ENCODE results near the gene NDUFS2. TPM values are rescaled to one million over a fixed set of nuclear protein-coding genes. Genes with fewer than 3 reads are reported as not detected.

The NDUFS2 gene
- total and polyA plus RNA-seq, 9 of the 15 experiments (the other 6 are each of a cell fraction or from before 2014, with no cell fraction given) = 70.0 to 176 (median 141) TPM

DNA sequence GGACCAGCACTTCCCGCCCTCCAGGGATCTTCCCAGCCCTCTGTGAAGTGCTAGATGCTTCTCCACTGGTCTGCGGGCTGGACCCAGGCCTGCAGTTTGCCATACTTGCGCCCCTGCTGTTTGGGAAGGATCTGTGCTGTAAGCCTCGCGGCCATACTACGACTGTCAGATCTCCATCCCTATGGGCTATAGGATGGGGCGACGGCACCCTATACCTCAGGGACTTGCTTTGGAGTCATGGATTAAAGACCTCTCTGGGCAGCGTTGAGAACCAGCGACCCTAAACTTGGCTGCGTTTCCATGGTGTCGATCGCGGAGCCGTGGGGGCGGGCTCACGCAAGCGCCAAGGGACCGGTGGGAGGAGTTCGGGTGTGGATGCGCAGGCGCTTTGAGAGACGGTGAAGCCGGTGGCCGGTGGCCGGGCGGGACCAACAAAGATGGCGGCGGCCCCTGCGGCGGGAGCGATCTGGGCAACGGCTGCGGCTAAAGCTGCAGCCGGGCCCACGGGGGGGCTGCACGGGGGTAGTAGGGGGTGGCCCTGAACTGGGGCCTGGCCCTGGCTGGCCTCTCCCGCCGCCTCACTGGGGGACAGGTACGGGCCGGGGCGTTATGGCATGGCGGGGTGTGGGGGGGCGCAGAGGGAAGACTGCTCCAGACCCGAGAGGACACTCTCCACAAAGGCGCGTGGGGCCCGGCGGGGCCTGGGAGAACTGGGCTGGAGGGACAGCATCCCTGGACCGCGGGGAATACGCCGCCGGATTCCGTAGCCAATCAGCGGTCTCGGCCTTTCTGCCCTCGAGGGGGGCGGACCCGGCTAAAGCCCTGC, 42.9 kb upstream of the NDUFS2 start, which contains the start of gene USP21 (continued):
- TF ChIP-seq ARHGAP35 (IDR thresholded peaks at IDR 0.05; ENCODE audit: partially characterized antibody) (no peak), SIX5 (IDR thresholded peaks at IDR 0.05; ENCODE audit: borderline replicate concordance in 1 of 2, insufficient read depth in 1 of 2, low read depth in 1 of 2, low read length in 2 of 2) (peak; percentile 34 to 38; a peak in 2 of 4 replicates), SAFB2 (IDR thresholded peaks at IDR 0.05; ENCODE audit: borderline replicate concordance, low read depth, low read length, severe bottlenecking) (no peak), SP1 (CRISPR knock-in tag; IDR thresholded peaks at IDR 0.05) (peak; percentile 78; the same call in 1 of the 2 replicates), NCOA2 (IDR thresholded peaks at IDR 0.05; ENCODE audit: partially characterized antibody in 2 of 2) (no peak), RB1 (IDR thresholded peaks at IDR 0.05; ENCODE audit: low read depth) (peak; percentile 75; the same call in 1 of the 2 replicates), MEF2D (tag; conservative IDR thresholded peaks at IDR 0.05; ENCODE audit: low read depth) (no peak), TCFL5 (CRISPR knock-in tag; conservative IDR thresholded peaks at IDR 0.05) (no peak), ATF7 (IDR thresholded peaks at IDR 0.05) (peak; percentile 43), GABPB1 (CRISPR knock-in tag; IDR thresholded peaks at IDR 0.05) (peak; percentile 70), SIN3B (IDR thresholded peaks at IDR 0.05; ENCODE audit: low read depth) (peak; percentile 41; the same call in 1 of the 2 replicates), HCFC1 (IDR thresholded peaks at IDR 0.05; ENCODE audit: low read depth, low read length) (peak; percentile 85), MAFK (IDR thresholded peaks at IDR 0.05; ENCODE audit: low read length) (no peak), CREM (IDR thresholded peaks at IDR 0.05; ENCODE audit: low read depth) (peak; percentile 35; the same call in 1 of the 2 replicates), POLR2A (conservative IDR thresholded peaks at IDR 0.05) (peak; percentile 80), LEF1 (IDR thresholded peaks at IDR 0.05) (no peak), ZNF431 (CRISPR knock-in tag; IDR thresholded peaks at IDR 0.05) (no peak), SMARCA4 (IDR thresholded peaks at IDR 0.05) (no peak), SMAD4 (CRISPR knock-in tag; conservative IDR thresholded peaks at IDR 0.05) (no peak)
- TF ChIP-seq, protein P1, sequence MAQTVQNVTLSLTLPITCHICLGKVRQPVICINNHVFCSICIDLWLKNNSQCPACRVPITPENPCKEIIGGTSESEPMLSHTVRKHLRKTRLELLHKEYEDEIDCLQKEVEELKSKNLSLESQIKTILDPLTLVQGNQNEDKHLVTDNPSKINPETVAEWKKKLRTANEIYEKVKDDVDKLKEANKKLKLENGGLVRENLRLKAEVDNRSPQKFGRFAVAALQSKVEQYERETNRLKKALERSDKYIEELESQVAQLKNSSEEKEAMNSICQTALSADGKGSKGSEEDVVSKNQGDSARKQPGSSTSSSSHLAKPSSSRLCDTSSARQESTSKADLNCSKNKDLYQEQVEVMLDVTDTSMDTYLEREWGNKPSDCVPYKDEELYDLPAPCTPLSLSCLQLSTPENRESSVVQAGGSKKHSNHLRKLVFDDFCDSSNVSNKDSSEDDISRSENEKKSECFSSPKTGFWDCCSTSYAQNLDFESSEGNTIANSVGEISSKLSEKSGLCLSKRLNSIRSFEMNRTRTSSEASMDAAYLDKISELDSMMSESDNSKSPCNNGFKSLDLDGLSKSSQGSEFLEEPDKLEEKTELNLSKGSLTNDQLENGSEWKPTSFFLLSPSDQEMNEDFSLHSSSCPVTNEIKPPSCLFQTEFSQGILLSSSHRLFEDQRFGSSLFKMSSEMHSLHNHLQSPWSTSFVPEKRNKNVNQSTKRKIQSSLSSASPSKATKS (CRISPR knock-in tag; IDR thresholded peaks at IDR 0.05) = no peak
- TF ChIP-seq, protein P2, sequence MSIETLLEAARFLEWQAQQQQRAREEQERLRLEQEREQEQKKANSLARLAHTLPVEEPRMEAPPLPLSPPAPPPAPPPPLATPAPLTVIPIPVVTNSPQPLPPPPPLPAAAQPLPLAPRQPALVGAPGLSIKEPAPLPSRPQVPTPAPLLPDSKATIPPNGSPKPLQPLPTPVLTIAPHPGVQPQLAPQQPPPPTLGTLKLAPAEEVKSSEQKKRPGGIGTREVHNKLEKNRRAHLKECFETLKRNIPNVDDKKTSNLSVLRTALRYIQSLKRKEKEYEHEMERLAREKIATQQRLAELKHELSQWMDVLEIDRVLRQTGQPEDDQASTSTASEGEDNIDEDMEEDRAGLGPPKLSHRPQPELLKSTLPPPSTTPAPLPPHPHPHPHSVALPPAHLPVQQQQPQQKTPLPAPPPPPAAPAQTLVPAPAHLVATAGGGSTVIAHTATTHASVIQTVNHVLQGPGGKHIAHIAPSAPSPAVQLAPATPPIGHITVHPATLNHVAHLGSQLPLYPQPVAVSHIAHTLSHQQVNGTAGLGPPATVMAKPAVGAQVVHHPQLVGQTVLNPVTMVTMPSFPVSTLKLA (conservative IDR thresholded peaks at IDR 0.05) = peak; percentile 39 to 55; a peak in 2 of 4 replicates
- TF ChIP-seq, protein P3, sequence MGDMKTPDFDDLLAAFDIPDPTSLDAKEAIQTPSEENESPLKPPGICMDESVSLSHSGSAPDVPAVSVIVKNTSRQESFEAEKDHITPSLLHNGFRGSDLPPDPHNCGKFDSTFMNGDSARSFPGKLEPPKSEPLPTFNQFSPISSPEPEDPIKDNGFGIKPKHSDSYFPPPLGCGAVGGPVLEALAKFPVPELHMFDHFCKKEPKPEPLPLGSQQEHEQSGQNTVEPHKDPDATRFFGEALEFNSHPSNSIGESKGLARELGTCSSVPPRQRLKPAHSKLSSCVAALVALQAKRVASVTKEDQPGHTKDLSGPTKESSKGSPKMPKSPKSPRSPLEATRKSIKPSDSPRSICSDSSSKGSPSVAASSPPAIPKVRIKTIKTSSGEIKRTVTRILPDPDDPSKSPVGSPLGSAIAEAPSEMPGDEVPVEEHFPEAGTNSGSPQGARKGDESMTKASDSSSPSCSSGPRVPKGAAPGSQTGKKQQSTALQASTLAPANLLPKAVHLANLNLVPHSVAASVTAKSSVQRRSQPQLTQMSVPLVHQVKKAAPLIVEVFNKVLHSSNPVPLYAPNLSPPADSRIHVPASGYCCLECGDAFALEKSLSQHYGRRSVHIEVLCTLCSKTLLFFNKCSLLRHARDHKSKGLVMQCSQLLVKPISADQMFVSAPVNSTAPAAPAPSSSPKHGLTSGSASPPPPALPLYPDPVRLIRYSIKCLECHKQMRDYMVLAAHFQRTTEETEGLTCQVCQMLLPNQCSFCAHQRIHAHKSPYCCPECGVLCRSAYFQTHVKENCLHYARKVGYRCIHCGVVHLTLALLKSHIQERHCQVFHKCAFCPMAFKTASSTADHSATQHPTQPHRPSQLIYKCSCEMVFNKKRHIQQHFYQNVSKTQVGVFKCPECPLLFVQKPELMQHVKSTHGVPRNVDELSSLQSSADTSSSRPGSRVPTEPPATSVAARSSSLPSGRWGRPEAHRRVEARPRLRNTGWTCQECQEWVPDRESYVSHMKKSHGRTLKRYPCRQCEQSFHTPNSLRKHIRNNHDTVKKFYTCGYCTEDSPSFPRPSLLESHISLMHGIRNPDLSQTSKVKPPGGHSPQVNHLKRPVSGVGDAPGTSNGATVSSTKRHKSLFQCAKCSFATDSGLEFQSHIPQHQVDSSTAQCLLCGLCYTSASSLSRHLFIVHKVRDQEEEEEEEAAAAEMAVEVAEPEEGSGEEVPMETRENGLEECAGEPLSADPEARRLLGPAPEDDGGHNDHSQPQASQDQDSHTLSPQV (IDR thresholded peaks at IDR 0.05) = 0 out of 2 replicates have a peak, but pooled peaks have one; percentile 61
